Skeletal muscle tissue (tissue), 4 donors: Measurements from ENCODE around the gene C1orf74. TPM values are rescaled to one million over a fixed set of nuclear protein-coding genes. Genes with fewer than 3 reads are reported as not detected.

Experiments used
- H3K27ac ChIP-seq: one replicate; pipeline ENCODE4 v1.7.0; 2013; ENCODE audit warnings: mild to moderate bottlenecking, low read depth, low read length, inconsistent platforms
- H3K27me3 ChIP-seq, 3 donors: one replicate each; pipeline ENCODE4 v1.7.0; 2013; ENCODE audit warnings: low read length in 3 of 3; ENCODE audit not compliant: control insufficient read depth in 3 of 3, insufficient read depth in 3 of 3
- H3K36me3 ChIP-seq, 3 donors: one replicate each; pipeline ENCODE4 v1.7.0; 2013; ENCODE audit warnings: low read length in 3 of 3; ENCODE audit not compliant: control insufficient read depth in 3 of 3, insufficient read depth in 3 of 3
- H3K4me1 ChIP-seq, 3 donors: one replicate each; pipeline ENCODE4 v1.7.0; 2013; ENCODE audit warnings: low read length in 3 of 3, mild to moderate bottlenecking in 3 of 3; ENCODE audit not compliant: control insufficient read depth in 3 of 3, insufficient read depth in 3 of 3
- H3K4me3 ChIP-seq, 3 donors: one replicate each; pipeline ENCODE4 v1.7.0; 2013; ENCODE audit warnings: low read length in 3 of 3
- H3K9ac ChIP-seq, 3 donors: one replicate each; pipeline ENCODE4 v1.7.0; 2013; ENCODE audit warnings: low read length in 3 of 3, mild to moderate bottlenecking in 3 of 3, moderate library complexity in 2 of 3, low read depth in 1 of 3
- H3K9me3 ChIP-seq, 3 donors: one replicate each; pipeline ENCODE4 v1.7.0; 2013; ENCODE audit warnings: low read length in 3 of 3; ENCODE audit not compliant: control insufficient read depth in 3 of 3
- total RNA-seq: library from RNA; depleted of rRNA; stranded (reverse); fragments of >200 nt; gene quantifications from one replicate; pipeline ENCODE4 v1.2.3, GENCODE V29; 2014
- donor health status: Osteomylitis.

Gene C1orf74
- total RNA-seq, 1 donor from 2014 or later: 3.7 TPM

DNA sequence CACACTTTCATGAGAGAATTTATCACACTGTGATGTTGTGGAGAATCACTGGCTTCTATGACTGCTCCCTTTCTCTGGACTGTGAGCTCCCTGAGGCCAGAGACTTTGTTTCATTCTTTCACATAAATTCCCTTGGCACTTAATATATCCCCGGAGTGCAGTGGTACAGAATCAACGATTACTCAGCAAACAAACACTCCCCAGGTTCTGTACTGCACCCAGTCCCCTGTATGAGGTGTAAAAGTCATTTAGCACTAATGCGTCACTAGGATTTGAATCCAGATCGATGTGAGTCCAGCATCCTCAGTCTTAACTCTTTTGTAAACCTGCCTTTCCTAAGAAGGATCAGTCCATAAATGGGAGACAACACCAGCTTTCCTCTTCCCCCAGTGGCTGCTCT is 36.6 kb upstream of the C1orf74 start:
- Histone ChIP-seq H3K9me3 (no peaks in the 10 kb centered on the region), H3K9ac (no peak overlapping the region), H3K27ac (no peak overlapping the region), H3K4me3 (no peak overlapping the region), H3K27me3 (peaks cover 8 to 11% (median 9%) of the 10 kb centered on the region in 3 donors), H3K4me1 (no peaks in the 10 kb centered on the region), H3K36me3 (no peaks in the 10 kb centered on the region)

GRCh38 chr1:209819058-209819457 is 34.7 kb upstream of the C1orf74 start:
- no peaks in the 10 kb centered on the region for H3K9me3 ChIP-seq
- H3K27me3 ChIP-seq: peaks cover 8 to 11% (median 9%) of the 10 kb centered on the region in 3 donors
- no peaks in the 10 kb centered on the region for H3K36me3 ChIP-seq
- no peak overlapping the region for H3K27ac ChIP-seq
- H3K4me1 ChIP-seq: no peaks in the 10 kb centered on the region
- H3K9ac ChIP-seq: no peak overlapping the region
- no peak overlapping the region for H3K4me3 ChIP-seq

GRCh38 chr1:209817691-209818090 is 33.3 kb upstream of the C1orf74 start:
- no peak overlapping the region for H3K9ac ChIP-seq
- no peaks in the 10 kb centered on the region for H3K36me3 ChIP-seq

DNA sequence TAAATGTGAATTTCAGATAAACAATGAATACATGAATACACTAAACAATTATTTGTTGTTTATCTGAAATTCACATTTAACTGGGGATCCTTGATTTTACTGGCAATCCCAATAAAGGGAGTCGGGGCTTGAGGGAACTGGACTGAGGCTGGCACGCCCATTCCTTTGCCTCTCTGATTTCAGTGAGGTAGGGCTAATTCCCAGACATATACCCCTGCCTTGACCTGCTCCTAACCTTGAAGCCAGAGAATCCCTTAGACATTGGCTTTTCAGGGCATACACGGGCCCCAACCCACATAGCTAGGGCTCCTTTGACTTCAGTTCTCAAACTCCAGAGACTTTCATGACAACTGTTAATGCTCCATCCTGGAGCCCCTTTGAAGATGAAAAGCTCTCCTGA is 32.6 kb upstream of the C1orf74 start:
- Histone ChIP-seq H3K4me1 (no peaks in the 10 kb centered on the region), H3K27ac (no peak overlapping the region), H3K36me3 (no peaks in the 10 kb centered on the region), H3K27me3 (peaks cover 8 to 11% (median 9%) of the 10 kb centered on the region in 3 donors), H3K9me3 (no peaks in the 10 kb centered on the region), H3K4me3 (no peak overlapping the region), H3K9ac (no peak overlapping the region)

More at GRCh38 chr1:209817691-209818090, 33.3 kb upstream of the C1orf74 start:
- Histone ChIP-seq H3K27me3 (peaks cover 7 to 11% (median 8%) of the 10 kb centered on the region in 3 donors), H3K4me1 (no peaks in the 10 kb centered on the region), H3K27ac (no peak overlapping the region), H3K4me3 (no peak overlapping the region), H3K9me3 (no peaks in the 10 kb centered on the region)

- Histone ChIP-seq H3K4me1 (no peaks in the 10 kb centered on the region), H3K9ac (no peak overlapping the region), H3K27ac (no peak overlapping the region), H3K36me3 (no peaks in the 10 kb centered on the region), H3K9me3 (no peaks in the 10 kb centered on the region), H3K4me3 (no peak overlapping the region), H3K27me3 (peaks cover 8 to 11% (median 10%) of the 10 kb centered on the region in 3 donors)
Observed at GRCh38 chr1:209815931-209816341, 31.6 kb upstream of the C1orf74 start.

GRCh38 chr1:209815490-209815889 is 31.1 kb upstream of the C1orf74 start:
- Histone ChIP-seq H3K9ac (no peak overlapping the region), H3K27ac (no peak overlapping the region), H3K36me3 (no peaks in the 10 kb centered on the region), H3K4me1 (no peaks in the 10 kb centered on the region), H3K9me3 (no peaks in the 10 kb centered on the region), H3K27me3 (peaks cover 8 to 11% (median 10%) of the 10 kb centered on the region in 3 donors), H3K4me3 (no peak overlapping the region)

DNA sequence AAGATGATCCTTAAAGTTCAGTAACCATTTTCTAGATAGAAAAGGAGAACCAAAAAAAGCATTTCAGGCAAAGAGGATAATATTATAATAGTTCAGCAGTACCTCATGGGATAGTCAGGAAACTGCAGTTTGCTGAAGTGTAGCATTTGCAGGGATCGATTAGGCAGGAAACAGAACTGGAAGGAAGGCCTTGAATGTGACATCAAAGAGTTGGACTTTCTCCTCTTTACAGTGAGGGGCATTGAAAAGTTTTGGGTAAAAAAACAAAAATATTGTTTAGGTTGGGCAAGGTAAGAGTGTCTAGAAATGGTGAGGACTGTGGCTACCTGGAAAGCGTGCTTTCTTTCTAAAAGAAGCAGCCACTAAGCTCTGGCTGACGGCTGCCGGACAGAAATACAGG is 29.5 kb upstream of the C1orf74 start:
- Histone ChIP-seq H3K27me3 (peaks cover 6 to 10% (median 8%) of the 10 kb centered on the region in 3 donors), H3K36me3 (no peaks in the 10 kb centered on the region), H3K9ac (no peak overlapping the region), H3K9me3 (no peaks in the 10 kb centered on the region), H3K27ac (no peak overlapping the region), H3K4me3 (no peak overlapping the region), H3K4me1 (no peaks in the 10 kb centered on the region)

GRCh38 chr1:209810783-209811182 is 26.4 kb upstream of the C1orf74 start:
- H3K4me3 ChIP-seq: no peak overlapping the region
- H3K9ac ChIP-seq: no peak overlapping the region
- no peaks in the 10 kb centered on the region for H3K9me3 ChIP-seq
- H3K36me3 ChIP-seq: no peaks in the 10 kb centered on the region
- H3K4me1 ChIP-seq: peaks cover 0 to 4% (median 3%) of the 10 kb centered on the region in 3 donors
- H3K27me3 ChIP-seq: peaks cover 0 to 7% (median 3%) of the 10 kb centered on the region in 3 donors
- no peak overlapping the region for H3K27ac ChIP-seq

- Histone ChIP-seq H3K4me1 (peaks cover 0 to 6% (median 3%) of the 10 kb centered on the region in 3 donors), H3K36me3 (no peaks in the 10 kb centered on the region), H3K9ac (no peak overlapping the region), H3K27me3 (peaks cover 0 to 17% (median 5%) of the 10 kb centered on the region in 3 donors), H3K9me3 (no peaks in the 10 kb centered on the region), H3K27ac (no peak overlapping the region), H3K4me3 (no peak overlapping the region)
Observed at GRCh38 chr1:209809611-209810010, 25.3 kb upstream of the C1orf74 start.

- Histone ChIP-seq H3K9ac (no peak overlapping the region), H3K4me3 (no peak overlapping the region), H3K9me3 (no peaks in the 10 kb centered on the region), H3K4me1 (peaks cover 0 to 6% (median 3%) of the 10 kb centered on the region in 3 donors), H3K27me3 (peaks cover 0 to 19% (median 5%) of the 10 kb centered on the region in 3 donors), H3K36me3 (no peaks in the 10 kb centered on the region), H3K27ac (no peak overlapping the region)
Observed at GRCh38 chr1:209808059-209808581, 23.8 kb upstream of the C1orf74 start.
